Measurements from ENCODE around the gene AKT1S1.
"Not testable (repeated sequence)": the region's sequence is repeated elsewhere in the genome, so short reads cannot be mapped to it uniquely, and the experiment has no call there.

Gene AKT1S1

GRCh38 chr19:49837009-49837310 is 40.2 kb downstream of the AKT1S1 start:
- DNase-seq (ENCODE audit: low read depth in 3 of 3) = no peak

GRCh38 chr19:49836176-49837008 is 40.8 kb downstream of the AKT1S1 start:
- DNase-seq (ENCODE audit: low read depth in 3 of 3) = no peak

- DNase-seq (ENCODE audit: low read depth in 3 of 3) = no peak
These were observed 41.6 kb downstream of the AKT1S1 start for GRCh38 chr19:49835562-49835961.

- no peak for DNase-seq (ENCODE audit: low read depth in 3 of 3)
These were observed 43.6 kb downstream of the AKT1S1 start for GRCh38 chr19:49833599-49833998.

- DNase-seq (ENCODE audit: low read depth in 3 of 3) = no peak
These were observed 44.6 kb downstream of the AKT1S1 start for GRCh38 chr19:49832556-49832955.

- DNase-seq (ENCODE audit: low read depth in 3 of 3) = no peak
These were observed 45.6 kb downstream of the AKT1S1 start for GRCh38 chr19:49831592-49831991.

GRCh38 chr19:49830766-49831165 is 46.4 kb downstream of the AKT1S1 start:
- no peak for DNase-seq (ENCODE audit: low read depth in 3 of 3)

- no peak for DNase-seq (ENCODE audit: low read depth in 3 of 3)
These were observed 47.4 kb downstream of the AKT1S1 start for GRCh38 chr19:49829721-49830120.

- DNase-seq (ENCODE audit: low read depth in 3 of 3) = no peak
These were observed 48.0 kb downstream of the AKT1S1 start for GRCh38 chr19:49829200-49829599.

- DNase-seq (ENCODE audit: low read depth in 3 of 3) = no peak
These were observed 50.1 kb downstream of the AKT1S1 start for GRCh38 chr19:49827034-49827433.

- DNase-seq (ENCODE audit: low read depth in 3 of 3) = no peak
These were observed 52.5 kb downstream of the AKT1S1 start for GRCh38 chr19:49824662-49825061.

- no peak for DNase-seq (ENCODE audit: low read depth in 3 of 3)
These were observed 53.7 kb downstream of the AKT1S1 start for GRCh38 chr19:49823472-49823871.

GRCh38 chr19:49820125-49820524 is 57.0 kb downstream of the AKT1S1 start:
- no peak for DNase-seq (ENCODE audit: low read depth in 3 of 3)

- DNase-seq (ENCODE audit: low read depth in 3 of 3) = not testable (repeated sequence)
These were observed 57.6 kb downstream of the AKT1S1 start for GRCh38 chr19:49819452-49820115.
